ENCODE results near the gene RBP5. TPM values are rescaled to one million over a fixed set of nuclear protein-coding genes. Genes with fewer than 3 reads are reported as not detected.

The RBP5 gene
- total and polyA plus RNA-seq, 9 of the 15 experiments (the other 6 are each of a cell fraction or from before 2014, with no cell fraction given), result 8.6 to 22.5 (median 11.4) TPM

- TF ChIP-seq PTTG1 (tag; IDR thresholded peaks at IDR 0.05; ENCODE audit: low read depth) (no peak), ZNF280B (CRISPR knock-in tag; IDR thresholded peaks at IDR 0.05) (no peak), SP2 (IDR thresholded peaks at IDR 0.05; ENCODE audit: extremely low read depth, low read depth, low read length, poor library complexity, severe bottlenecking) (no peak), YY1 (IDR thresholded peaks at IDR 0.05; ENCODE audit: borderline replicate concordance in 1 of 3, control insufficient read depth in 1 of 3, extremely low read depth in 1 of 3, insufficient read depth in 3 of 3, insufficient read length in 1 of 3, insufficient replicate concordance in 2 of 3, low read depth in 1 of 3, low read length in 2 of 3) (peak in 1 of 3 experiments; percentile 15), NKRF (IDR thresholded peaks at IDR 0.05; ENCODE audit: borderline replicate concordance) (no peak), TCF3 (CRISPR knock-in tag; IDR thresholded peaks at IDR 0.05) (peak; percentile 87), SLC30A9 (CRISPR knock-in tag; IDR thresholded peaks at IDR 0.05) (no peak), LCOR (CRISPR knock-in tag; IDR thresholded peaks at IDR 0.05) (no peak), CBX5 (IDR thresholded peaks at IDR 0.05; ENCODE audit: borderline replicate concordance, low read depth) (no peak), TRIM24 (IDR thresholded peaks at IDR 0.05) (peak in 1 of 2 experiments; percentile 60; a peak in 2 of 4 replicates), SIN3A (IDR thresholded peaks at IDR 0.05; ENCODE audit: borderline replicate concordance in 2 of 2, control insufficient read depth in 1 of 2, low read depth in 2 of 2, low read length in 2 of 2) (0 out of 4 replicates have a peak, but pooled peaks of 1 of the 2 experiments have one; percentile 38), ZNF77 (CRISPR knock-in tag; IDR thresholded peaks at IDR 0.05) (no peak), ZBTB49 (CRISPR knock-in tag; IDR thresholded peaks at IDR 0.05; ENCODE audit: borderline replicate concordance) (no peak), ZKSCAN1 (IDR thresholded peaks at IDR 0.05; ENCODE audit: low read depth, low read length) (no peak), CTCFL (IDR thresholded peaks at IDR 0.05; ENCODE audit: borderline replicate concordance, insufficient read depth, low read depth, low read length, poor library complexity, severe bottlenecking) (no peak), MXI1 (IDR thresholded peaks at IDR 0.05; ENCODE audit: low read depth, low read length) (no peak)
Observed at GRCh38 chr12:7122811-7123769, 5.6 kb downstream of the RBP5 start (continued).
